ENCODE measurements around the gene CDH4.

CDH4 gene

GRCh38 chr20:61583356-61583755 lies 331.3 kb downstream of the CDH4 start:
- no peak for DNase-seq (ENCODE audit: low spot score)

- DNase-seq (ENCODE audit: low spot score): no peak
Observed at GRCh38 chr20:61584851-61585250, 332.8 kb downstream of the CDH4 start.

GRCh38 chr20:61585764-61586163 lies 333.7 kb downstream of the CDH4 start:
- DNase-seq (ENCODE audit: low spot score): no peak

- no peak for DNase-seq (ENCODE audit: low spot score)
Observed at GRCh38 chr20:61587036-61587435, 335.0 kb downstream of the CDH4 start.

DNA sequence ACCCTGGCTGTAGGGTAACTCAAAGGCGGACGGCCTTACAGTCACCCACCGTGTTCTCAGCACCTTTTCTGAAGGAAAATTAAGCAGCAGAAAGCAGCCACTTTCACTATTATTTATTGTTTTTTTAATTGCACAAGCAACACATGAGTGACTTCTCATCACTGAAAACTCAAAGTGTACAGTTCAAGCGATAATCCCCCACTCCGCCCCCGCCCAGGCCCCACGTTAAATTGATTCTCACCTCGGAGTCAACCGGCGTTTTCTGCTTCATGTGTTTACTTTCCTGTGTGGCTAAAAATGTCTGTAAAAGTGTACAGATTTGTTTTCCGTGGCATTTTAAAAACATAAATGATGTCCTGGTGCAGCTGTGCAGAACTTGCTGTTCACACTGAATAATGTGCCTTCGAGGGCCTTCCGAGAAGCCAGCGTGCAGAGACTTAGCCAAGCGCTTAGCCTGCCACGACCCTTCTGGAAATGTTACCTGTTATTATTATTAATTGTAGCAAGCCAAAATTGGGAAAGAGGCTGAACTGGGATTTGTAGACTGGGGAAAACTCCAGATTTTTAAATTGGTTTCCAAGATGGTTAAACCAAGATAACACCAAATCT lies 335.7 kb downstream of the CDH4 start:
- DNase-seq (ENCODE audit: low spot score): no peak

DNA sequence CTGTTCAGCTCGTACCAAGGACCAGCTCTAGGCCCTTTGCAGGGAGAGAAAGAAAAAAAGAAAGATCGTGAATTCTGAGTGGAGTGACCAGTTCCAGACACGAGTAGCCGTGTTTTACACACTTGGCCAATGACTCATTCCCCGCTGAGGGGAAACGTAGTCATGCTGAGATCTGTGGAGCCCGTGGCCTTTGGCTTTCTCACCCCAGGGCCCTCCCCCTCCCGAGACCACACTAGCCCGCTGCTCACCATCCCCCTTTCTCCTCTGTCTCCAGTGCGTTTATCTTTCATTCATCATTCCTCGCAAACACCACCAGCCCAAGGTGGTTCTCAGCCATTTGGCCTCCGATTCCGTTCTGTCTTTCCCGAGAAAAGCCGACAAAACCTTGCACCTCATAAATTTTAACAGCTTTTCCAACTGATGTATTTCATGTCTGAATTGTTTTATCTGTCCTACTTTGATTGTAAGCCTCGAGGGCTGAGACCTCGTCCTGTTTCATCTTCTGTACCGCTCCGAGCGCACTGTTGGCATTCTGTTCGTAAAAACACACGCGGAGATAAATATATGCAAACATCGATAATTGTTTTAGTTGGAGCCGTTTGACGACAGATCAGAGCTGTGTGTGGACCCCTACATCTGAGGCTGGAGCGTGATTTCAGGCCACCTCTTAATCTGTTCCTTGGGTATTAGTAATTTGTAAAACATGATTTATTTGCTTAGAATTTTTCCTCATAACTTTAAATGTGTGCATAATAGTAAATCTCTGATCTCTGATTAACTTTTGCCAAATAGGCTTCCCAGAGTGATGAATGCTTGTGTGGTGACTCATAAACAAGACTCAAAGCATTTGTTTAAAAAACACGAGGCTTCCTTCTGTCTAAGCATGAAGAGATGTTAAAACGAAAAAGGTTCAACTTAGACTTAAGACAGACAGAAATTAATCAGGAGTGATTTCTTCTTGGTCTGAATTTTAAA lies 336.6 kb downstream of the CDH4 start:
- no peak for DNase-seq (ENCODE audit: low spot score)

DNA sequence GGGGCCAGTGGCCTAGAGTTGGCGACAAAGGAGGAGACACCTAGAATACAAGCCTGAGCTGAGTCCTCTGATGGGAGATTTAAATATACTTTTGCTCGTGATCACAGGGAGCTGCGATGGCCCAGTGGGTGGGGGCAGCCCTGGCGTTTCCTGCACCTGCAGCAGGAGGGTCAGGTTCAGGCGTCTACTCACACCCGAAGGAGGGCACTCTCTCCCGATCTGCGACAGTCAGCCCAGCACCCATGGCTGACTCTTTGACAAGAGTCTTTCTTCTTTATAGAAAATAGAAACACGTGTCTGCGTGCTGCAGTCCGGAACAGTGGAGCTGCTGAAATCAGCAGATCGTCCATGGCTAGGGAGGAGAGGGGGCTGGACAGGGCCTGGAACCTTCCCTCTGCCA lies 338.2 kb downstream of the CDH4 start:
- DNase-seq (ENCODE audit: low spot score): no peak

DNA sequence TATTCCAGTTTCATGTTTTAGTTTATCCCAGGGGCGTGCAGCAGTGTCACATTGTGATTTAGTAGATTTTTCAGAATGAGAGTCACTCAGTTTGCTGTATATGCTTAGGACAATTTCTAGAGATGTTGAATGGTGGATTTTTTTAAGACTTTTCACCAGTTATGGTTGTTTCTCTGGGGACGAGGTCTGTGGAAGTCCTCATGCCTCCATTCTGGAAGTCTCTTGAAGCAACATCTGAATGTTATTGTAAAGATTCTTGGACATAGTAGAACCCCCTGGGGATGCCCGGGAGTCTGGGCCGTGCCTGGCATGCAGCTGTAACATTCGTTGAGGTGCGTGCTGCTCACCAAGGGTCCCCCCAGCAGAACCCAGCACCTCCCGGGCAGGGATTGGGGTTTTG lies 341.5 kb downstream of the CDH4 start:
- no peak for DNase-seq (ENCODE audit: low spot score)

DNA sequence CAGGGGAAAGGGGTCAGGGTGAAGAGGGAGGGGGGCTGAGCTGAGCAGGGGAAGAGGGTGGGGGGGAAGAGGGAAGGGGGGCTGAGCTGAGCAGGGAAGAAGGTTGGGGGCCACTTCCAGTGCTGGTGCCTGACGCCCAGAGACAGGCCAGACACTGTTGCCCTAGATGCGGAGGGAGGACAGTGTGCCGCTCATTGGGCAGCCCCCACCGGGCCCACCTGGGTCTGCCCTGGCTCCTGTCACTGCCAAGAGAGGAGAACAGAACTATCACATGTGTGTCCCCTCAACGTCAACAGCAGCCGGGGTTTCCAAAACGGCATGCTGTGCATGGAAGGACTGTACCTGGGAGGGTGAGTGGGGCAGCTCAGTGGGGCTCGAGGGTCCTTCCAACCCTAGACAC lies 342.1 kb downstream of the CDH4 start:
- no peak for DNase-seq (ENCODE audit: low spot score)

GRCh38 chr20:61595216-61595615 lies 343.2 kb downstream of the CDH4 start:
- no peak for DNase-seq (ENCODE audit: low spot score)

DNA sequence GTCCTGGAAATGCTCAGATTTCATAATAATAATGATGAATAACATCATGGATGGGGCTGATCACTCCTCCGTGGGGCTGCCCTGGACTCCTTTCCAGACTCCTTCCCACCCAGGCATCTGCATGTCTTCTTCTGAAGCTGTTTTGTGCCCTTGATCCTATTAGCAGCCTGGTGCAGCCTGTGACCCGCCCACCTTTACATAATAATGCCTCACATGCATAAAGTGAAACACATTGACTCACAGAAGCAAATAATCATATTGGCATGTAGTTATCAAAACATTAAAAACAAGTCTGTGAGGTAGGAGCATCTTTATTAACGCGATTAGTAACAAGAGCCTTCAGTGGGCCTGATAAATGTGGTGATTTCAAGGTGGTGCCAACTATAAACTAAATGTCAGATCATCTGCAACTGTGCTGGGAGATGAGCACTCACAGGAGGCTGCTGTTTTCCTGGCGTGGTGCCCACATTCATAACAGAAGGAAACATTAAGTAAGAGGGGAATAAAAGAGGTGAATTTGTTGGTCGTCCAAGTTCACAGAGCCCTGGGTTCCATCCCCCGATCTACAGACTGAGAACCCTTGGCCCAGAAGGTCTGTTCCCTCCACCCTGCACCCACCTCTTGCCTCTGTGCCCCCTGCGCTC lies 344.7 kb downstream of the CDH4 start:
- no peak for DNase-seq (ENCODE audit: low spot score)

GRCh38 chr20:61597996-61598395 lies 345.9 kb downstream of the CDH4 start:
- no peak for DNase-seq (ENCODE audit: low spot score)

- DNase-seq (ENCODE audit: low spot score): no peak
Observed at GRCh38 chr20:61598586-61598985, 346.5 kb downstream of the CDH4 start.

DNA sequence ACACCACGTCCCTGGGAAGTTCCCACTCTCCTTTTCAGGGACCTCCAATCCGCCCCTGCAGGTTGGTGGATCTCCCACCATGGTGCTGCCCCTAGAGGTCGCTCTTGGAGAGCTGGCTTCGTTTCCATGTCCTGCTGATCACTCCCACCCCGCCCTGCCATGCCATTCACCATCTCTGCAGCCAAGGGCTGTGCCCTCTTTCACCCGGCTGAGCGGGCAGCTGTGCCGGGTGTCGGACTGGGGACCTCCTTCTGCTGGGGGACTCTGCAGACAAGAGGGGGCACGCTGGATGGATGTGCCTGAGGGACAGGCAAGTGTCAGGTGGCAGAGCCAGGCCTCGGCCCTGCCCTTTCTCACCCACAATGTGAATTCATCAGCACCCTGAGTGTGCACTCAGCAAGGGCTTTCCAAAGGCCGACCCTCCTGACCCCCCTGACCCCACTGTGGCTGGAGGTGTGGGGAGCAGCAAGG lies 347.0 kb downstream of the CDH4 start:
- DNase-seq (ENCODE audit: low spot score): no peak

GRCh38 chr20:61599541-61599992 lies 347.5 kb downstream of the CDH4 start:
- no peak for DNase-seq (ENCODE audit: low spot score)

DNA sequence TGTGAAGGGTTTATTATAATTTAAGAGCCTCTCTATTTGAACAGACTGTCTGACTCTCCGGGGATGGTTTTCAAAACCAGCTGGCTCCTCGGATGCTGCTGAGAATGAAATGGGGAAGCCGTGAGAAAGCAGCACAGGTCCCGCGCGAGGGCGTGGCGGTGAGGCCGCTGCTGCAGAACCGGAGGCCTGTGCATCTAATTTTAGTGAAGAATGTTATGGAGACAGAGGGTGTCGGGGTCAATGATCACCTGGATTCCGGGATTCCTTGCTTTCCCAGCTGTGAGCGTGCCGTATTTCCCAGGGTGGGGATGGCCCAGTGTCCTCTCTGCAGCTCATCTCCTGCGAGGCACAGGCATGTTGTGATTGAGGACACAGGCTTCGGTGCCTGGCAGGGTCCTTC lies 348.0 kb downstream of the CDH4 start:
- DNase-seq (ENCODE audit: low spot score): no peak

DNA sequence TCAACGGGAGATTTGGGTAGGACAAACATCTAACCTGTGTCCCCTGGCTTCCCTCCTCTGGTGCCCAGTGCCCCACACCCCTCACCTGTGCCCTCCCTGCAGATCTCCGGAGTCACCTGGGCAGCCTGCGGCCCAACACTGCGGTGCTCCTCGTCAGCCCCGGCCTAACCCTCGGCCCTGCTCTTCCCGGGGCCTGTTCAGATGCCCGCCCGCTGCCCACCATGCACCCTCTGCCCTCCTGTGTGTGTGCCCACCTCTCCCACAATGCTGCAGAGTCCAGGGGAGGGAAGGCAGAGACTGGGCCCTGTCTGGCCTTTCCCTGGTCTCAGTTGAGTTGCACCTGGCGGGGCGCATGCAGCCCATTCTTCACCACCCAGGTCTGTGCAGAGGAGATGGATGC lies 349.3 kb downstream of the CDH4 start:
- DNase-seq (ENCODE audit: low spot score): no peak

GRCh38 chr20:61601853-61602252 lies 349.8 kb downstream of the CDH4 start:
- no peak for DNase-seq (ENCODE audit: low spot score)

DNA sequence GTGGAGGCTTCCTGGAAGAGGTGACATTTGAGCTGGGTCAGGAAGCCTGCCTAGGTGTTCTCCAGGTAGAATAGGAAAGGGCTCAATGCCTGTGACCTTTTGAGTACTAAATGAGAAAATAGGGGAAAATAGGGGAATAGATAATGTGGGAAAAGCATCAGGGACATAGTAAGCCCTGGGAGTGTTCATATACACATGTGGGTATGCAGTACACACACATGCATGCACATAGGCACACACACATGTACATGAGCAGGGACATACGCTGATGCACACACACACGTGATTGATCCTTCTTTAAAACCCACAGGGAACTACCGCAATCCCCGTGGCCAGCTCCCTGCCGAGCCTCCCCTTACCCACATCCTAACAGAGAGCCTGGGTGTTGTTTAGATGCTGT lies 351.7 kb downstream of the CDH4 start:
- no peak for DNase-seq (ENCODE audit: low spot score)

- no peak for DNase-seq (ENCODE audit: low spot score)
Observed at GRCh38 chr20:61604549-61604948, 352.5 kb downstream of the CDH4 start.

DNA sequence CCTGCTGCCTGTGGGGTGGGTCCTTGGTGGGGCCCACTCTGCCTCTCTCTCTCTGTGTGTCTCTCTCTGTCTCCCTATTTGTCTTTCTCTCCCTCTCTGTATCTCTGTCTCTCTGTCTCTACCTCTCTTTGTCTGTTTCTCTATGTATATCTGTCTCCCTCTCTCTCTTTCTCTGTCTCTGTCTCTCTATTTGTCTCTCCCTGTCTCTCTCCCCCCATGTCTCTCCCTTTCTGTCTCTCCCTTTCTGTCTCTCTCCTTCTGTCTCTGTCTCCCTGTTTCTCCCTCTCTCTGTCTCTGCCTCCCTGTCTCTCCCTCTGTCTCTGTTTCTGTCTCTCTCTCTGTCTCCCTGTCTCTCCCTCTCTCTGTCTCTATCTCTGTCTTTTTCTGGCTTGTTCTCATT lies 353.2 kb downstream of the CDH4 start:
- no peak for DNase-seq (ENCODE audit: low spot score)

- no peak for DNase-seq (ENCODE audit: low spot score)
Observed at GRCh38 chr20:61605862-61606557, 353.9 kb downstream of the CDH4 start.
